ENCODE data around the gene TAF4.

DNA sequence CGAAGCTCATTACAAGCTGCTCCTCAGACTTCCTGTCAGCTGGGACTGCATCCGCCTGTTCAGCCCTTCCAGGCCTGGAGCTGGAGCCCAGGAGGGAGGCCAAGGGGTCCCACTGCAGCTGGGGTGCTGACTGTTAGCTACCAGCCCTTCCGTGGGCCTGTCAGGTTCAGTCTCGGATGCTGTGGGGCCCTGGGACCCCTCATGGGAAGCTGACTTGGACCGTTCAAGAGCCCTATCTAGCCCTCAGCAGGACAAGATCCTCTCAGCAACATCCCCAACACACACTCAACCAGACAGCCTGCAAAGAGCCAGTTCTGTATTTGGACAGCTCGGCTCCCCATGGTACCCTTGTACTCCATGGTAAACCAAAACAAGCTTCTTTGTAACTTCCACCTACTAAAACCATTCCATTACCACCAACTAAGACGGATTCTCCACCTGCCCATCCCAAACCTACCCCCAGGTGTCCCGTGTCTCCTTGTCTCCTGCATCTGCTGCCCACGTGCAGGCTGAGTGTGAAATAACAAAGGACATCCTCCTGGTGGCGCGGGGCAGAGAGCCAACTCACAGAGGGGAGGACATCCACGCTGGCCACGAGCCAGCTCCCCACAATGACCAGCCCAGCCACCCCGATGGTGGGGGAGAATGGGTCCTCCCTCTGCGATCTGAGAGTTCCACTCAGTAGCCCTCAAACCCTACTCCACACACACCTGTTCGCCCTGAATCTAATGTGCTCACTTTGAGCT is 111.2 kb downstream of the TAF4 start:
- TF ChIP-seq ZNF274 (IDR thresholded peaks at IDR 0.05; ENCODE audit: low read length) (no peak), ZNF274 (tag by site-specific recombination; IDR thresholded peaks at IDR 0.05; ENCODE audit: borderline replicate concordance) (no peak), ZNF792 (tag by site-specific recombination; IDR thresholded peaks at IDR 0.05) (no peak)
- TF ChIP-seq, protein P1, sequence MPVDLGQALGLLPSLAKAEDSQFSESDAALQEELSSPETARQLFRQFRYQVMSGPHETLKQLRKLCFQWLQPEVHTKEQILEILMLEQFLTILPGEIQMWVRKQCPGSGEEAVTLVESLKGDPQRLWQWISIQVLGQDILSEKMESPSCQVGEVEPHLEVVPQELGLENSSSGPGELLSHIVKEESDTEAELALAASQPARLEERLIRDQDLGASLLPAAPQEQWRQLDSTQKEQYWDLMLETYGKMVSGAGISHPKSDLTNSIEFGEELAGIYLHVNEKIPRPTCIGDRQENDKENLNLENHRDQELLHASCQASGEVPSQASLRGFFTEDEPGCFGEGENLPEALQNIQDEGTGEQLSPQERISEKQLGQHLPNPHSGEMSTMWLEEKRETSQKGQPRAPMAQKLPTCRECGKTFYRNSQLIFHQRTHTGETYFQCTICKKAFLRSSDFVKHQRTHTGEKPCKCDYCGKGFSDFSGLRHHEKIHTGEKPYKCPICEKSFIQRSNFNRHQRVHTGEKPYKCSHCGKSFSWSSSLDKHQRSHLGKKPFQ (tag by site-specific recombination; IDR thresholded peaks at IDR 0.05), result no peak
- TF ChIP-seq, protein P2, sequence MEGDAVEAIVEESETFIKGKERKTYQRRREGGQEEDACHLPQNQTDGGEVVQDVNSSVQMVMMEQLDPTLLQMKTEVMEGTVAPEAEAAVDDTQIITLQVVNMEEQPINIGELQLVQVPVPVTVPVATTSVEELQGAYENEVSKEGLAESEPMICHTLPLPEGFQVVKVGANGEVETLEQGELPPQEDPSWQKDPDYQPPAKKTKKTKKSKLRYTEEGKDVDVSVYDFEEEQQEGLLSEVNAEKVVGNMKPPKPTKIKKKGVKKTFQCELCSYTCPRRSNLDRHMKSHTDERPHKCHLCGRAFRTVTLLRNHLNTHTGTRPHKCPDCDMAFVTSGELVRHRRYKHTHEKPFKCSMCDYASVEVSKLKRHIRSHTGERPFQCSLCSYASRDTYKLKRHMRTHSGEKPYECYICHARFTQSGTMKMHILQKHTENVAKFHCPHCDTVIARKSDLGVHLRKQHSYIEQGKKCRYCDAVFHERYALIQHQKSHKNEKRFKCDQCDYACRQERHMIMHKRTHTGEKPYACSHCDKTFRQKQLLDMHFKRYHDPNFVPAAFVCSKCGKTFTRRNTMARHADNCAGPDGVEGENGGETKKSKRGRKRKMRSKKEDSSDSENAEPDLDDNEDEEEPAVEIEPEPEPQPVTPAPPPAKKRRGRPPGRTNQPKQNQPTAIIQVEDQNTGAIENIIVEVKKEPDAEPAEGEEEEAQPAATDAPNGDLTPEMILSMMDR (tag by site-specific recombination; IDR thresholded peaks at IDR 0.05), result peak; percentile 28; the same call in 1 of the 2 replicates
- TF ChIP-seq, protein P3, sequence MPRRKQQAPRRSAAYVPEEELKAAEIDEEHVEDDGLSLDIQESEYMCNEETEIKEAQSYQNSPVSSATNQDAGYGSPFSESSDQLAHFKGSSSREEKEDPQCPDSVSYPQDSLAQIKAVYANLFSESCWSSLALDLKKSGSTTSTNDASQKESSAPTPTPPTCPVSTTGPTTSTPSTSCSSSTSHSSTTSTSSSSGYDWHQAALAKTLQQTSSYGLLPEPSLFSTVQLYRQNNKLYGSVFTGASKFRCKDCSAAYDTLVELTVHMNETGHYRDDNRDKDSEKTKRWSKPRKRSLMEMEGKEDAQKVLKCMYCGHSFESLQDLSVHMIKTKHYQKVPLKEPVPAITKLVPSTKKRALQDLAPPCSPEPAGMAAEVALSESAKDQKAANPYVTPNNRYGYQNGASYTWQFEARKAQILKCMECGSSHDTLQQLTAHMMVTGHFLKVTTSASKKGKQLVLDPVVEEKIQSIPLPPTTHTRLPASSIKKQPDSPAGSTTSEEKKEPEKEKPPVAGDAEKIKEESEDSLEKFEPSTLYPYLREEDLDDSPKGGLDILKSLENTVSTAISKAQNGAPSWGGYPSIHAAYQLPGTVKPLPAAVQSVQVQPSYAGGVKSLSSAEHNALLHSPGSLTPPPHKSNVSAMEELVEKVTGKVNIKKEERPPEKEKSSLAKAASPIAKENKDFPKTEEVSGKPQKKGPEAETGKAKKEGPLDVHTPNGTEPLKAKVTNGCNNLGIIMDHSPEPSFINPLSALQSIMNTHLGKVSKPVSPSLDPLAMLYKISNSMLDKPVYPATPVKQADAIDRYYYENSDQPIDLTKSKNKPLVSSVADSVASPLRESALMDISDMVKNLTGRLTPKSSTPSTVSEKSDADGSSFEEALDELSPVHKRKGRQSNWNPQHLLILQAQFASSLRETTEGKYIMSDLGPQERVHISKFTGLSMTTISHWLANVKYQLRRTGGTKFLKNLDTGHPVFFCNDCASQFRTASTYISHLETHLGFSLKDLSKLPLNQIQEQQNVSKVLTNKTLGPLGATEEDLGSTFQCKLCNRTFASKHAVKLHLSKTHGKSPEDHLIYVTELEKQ (tag by site-specific recombination; IDR thresholded peaks at IDR 0.05; ENCODE audit: borderline replicate concordance), result no peak

Measured in HEK293 (cell line).